HAP-1 (cell line): ENCODE data around the gene CCT8.
A peak's percentile ranks its signal among the peaks of the same experiment; 100 is the strongest.
"Not testable (repeated sequence)": the region's sequence is repeated elsewhere in the genome, so short reads cannot be mapped to it uniquely, and the experiment has no call there.

Source experiments
- DNase-seq, 2 experiments: peaks; one replicate each; pipeline ENCODE4 v3.0.0-alpha.2; 2016 to 2020; ENCODE audit warnings: low spot score in 2 of 2
- H3K27me3 ChIP-seq: fragments of 250-450 bp; sonication (Bioruptor Pico); 2 replicates; pipeline ENCODE4 v1.5.1; 2020; ENCODE audit warnings: low read depth, mild to moderate bottlenecking, moderate library complexity
- H3K36me3 ChIP-seq: fragments of 250-450 bp; sonication (Bioruptor Pico); replicated peaks from 2 replicates; pipeline ENCODE4 v1.5.1; 2020; ENCODE audit warnings: mild to moderate bottlenecking
- H3K4me1 ChIP-seq: fragments of 250-450 bp; sonication (Bioruptor Pico); 2 replicates; pipeline ENCODE4 v1.5.1; 2020; ENCODE audit warnings: mild to moderate bottlenecking
- H3K4me3 ChIP-seq: fragments of 250-450 bp; sonication (Bioruptor Pico); 2 replicates; pipeline ENCODE4 v1.5.1; 2020; ENCODE audit warnings: mild to moderate bottlenecking, moderate library complexity
- H3K9me3 ChIP-seq: fragments of 250-450 bp; sonication (Bioruptor Pico); 2 replicates; pipeline ENCODE4 v1.5.1; 2020; ENCODE audit warnings: mild to moderate bottlenecking, moderate library complexity
- in situ Hi-C: fragments of 300-500 bp; cut with MboI; formaldehyde crosslinking; loops from 3 replicates; pipeline ENCODE4 v1.14.3; 2020; ENCODE audit warnings: low sequenced_read_pairs, inconsistent platforms, mixed read lengths

Gene CCT8

DNA sequence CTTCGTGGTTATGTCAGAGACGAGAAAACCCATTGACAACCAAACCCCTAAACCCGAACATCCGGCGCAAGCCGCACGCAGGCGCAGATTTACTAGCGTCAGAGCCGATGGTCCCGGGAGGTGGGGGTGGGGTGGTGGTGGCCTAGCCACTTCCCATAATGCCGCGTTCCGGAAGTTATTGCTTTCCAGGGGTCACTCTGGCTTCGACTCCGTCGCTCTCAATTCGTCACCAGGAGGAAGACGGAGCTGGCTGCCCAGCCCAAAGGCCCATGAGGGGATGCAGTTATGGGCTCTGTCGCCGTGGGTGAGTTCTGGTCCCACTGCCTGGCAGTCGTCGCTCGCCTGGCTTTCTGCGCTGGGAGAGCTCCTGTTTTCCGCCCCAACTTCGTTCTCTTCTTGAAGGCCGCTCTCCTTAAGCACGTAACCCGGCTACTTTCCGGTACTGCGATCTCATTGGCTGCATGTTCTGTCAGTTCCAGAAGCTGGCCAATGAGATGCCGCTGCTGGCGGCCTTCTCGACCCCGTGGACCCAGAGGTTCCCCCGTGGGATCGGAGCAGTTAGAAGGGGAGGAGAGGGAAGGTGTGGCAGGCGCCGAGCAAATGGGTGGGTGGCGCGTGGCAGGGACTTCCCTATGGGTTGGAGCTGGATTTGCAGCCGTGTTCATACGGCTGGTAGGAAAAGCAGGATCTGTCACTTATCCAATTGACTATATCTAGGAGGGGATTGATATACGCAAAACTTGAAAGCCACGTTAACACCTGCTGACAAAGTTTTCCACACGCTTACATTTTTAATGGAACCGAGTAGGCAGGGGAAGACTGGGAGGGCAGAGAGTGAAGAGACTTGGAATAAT is 48.7 kb downstream of the CCT8 start, which contains the start of gene USP16:
Gene USP16 (plus strand): TSS at position 195 of the 854 bp plus-strand sequence. CDS start 3,246 bp downstream, outside the sequence.
- Histone ChIP-seq H3K36me3 (peaks cover 7% of the 10 kb centered on the region), H3K27me3 (no peaks in the 10 kb centered on the region), H3K9me3 (no peaks in the 10 kb centered on the region), H3K4me3 (peak within 1 kb of the TSS; percentile 97), H3K4me1 (peaks cover 16% of the 10 kb centered on the region)
- in situ Hi-C loops = no loop called here
- peak; percentile 88 to 95 for DNase-seq

DNA sequence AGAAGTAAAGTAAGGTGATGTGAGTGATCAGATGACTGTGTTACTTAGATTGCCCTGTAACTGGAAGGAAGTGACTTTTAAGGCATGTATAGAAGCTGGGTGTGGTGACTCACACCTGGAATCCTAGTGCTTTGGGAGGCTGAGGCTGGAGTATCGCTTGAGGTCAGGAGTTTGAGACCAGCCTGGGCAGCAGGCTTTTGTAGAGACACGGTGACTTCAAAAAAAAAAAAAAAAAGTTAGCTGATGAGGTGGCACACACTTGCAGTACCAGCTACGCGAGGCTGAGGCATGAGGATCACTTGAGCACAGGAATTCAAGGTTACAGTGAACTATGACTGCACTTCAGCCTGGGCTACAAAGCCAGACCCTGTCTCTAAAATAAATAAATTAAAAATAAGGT is 51.3 kb downstream of the CCT8 start:
- no peaks in the 10 kb centered on the region for H3K9me3 ChIP-seq
- H3K27me3 ChIP-seq = no peaks in the 10 kb centered on the region
- in situ Hi-C loops = no loop called here
- H3K4me1 ChIP-seq = peaks cover 15% of the 10 kb centered on the region
- H3K4me3 ChIP-seq = no peak overlapping the region
- DNase-seq = no peak
- no peaks in the 10 kb centered on the region for H3K36me3 ChIP-seq

DNA sequence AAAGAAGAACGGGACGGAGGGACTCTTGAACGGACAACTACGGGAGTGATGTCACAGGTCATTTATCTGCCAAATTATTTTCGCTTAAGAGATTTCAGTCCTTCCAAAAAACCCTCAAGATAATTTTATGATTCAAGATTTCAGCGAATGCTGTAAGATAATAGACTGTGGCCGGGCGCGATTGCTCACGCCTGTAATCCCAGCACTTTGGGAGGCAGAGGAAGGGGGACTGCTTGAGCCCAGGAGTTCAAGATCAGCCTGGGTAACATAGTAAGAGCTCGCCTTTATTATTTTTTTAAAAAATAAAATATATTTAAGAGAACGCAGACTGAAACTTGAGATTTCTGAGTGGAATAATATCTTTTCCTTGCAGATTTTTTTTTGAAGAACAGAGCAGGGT is 54.9 kb downstream of the CCT8 start:
- H3K27me3 ChIP-seq = no peaks in the 10 kb centered on the region
- in situ Hi-C loops = no loop called here
- DNase-seq = no peak
- H3K9me3 ChIP-seq = no peaks in the 10 kb centered on the region
- H3K4me1 ChIP-seq = peaks cover 4% of the 10 kb centered on the region
- H3K4me3 ChIP-seq = peak overlapping the region; percentile 82
- H3K36me3 ChIP-seq = no peaks in the 10 kb centered on the region

- no peak for DNase-seq
- Histone ChIP-seq H3K27me3 (no peaks in the 10 kb centered on the region), H3K4me1 (peaks cover 4% of the 10 kb centered on the region), H3K4me3 (peak overlapping the region; percentile 82), H3K36me3 (no peaks in the 10 kb centered on the region), H3K9me3 (no peaks in the 10 kb centered on the region)
- in situ Hi-C loops = no loop called here
These were observed 55.7 kb downstream of the CCT8 start for GRCh38 chr21:29017639-29018237.

DNA sequence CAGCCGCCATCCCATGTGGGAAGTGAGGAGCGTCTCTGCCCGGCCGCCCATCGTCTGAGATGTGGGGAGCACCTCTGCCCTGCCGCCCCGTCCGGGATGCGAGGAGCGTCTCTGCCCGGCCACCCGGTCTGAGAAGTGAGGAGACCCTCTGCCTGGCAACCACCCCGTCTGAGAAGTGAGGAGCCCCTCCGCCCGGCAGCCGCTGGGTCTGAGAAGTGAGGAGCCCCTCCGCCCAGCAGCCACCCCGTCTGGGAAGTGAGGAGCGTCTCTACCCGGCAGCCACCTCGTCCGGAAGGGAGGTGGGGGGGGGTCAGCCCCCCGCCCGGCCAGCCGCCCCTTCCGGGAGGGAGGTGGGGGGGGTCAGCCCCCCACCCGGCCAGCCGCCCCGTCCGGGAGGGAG is 62.2 kb downstream of the CCT8 start:
- peaks cover 26% of the 10 kb centered on the region for H3K36me3 ChIP-seq
- in situ Hi-C loops, H3K4me1 ChIP-seq, H3K4me3 ChIP-seq, H3K27me3 ChIP-seq, DNase-seq, H3K9me3 ChIP-seq: not testable (repeated sequence)

DNA sequence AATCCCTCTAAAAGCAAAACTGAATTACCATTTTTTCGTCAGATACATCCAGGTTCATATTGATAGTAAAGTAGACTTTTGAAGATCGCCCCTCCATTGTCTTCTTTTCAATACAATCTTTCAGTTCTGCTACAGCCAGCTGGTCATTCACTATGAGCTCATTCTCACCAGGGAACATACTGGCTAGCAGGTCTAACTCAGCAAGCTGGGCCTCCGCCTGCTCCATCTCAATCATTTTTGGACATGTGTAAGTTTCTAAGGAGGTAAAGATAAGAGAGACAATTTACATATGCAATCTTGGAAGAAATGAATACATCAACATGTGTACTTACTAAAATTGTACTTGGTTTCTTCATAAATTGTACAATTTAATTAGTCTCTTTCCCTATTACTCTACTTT is 65.1 kb downstream of the CCT8 start:
- H3K9me3 ChIP-seq = no peaks in the 10 kb centered on the region
- no peaks in the 10 kb centered on the region for H3K27me3 ChIP-seq
- H3K36me3 ChIP-seq = peaks cover 26% of the 10 kb centered on the region
- in situ Hi-C loops = no loop called here
- no peaks in the 10 kb centered on the region for H3K4me1 ChIP-seq
- no peak overlapping the region for H3K4me3 ChIP-seq
- no peak for DNase-seq

DNA sequence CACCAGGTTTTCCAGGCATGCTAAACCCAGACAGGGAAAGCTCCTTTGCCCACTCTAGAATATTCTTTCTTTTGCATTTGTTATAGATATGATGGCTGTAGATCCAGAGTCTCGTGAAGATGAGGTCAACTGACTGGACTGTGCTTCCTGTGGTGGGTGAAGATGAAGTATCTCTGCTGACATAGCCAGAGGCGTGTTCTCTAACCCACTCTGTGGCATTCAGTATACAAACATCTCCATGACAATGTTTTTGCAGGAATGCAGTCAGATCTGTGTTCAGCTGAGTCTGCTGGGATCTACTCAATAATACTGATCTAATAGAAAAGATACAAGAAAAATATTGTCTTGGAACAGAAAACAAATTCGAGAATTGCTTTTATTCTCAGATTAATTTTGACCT is 65.6 kb downstream of the CCT8 start:
- H3K4me1 ChIP-seq = no peaks in the 10 kb centered on the region; the same call in 1 of the 2 replicates
- no peaks in the 10 kb centered on the region for H3K27me3 ChIP-seq
- in situ Hi-C loops = no loop called here
- no peak for DNase-seq
- no peak overlapping the region for H3K4me3 ChIP-seq
- H3K36me3 ChIP-seq = peaks cover 26% of the 10 kb centered on the region
- no peaks in the 10 kb centered on the region for H3K9me3 ChIP-seq

DNA sequence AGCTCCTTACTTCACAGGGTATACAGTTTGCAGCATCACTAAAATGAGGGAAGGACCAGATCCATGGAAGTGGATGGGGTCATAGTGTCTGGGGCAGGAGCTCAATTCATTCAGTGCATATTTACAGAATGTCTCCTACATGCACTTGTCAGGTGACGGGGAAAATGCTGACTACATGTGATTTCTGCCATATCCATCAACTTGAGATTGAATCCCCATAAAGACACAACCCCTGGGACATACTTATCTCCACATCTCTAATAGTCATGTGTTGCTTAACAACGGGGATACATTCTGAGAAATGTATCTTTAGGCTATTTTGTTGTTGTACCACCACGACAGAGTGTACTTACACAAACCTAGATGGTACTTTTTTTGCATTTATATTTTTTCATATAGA is 66.3 kb downstream of the CCT8 start:
- peaks cover 3% of the 10 kb centered on the region for H3K4me1 ChIP-seq

More for the DNA sequence above, 66.3 kb downstream of the CCT8 start:
- Histone ChIP-seq H3K9me3 (no peaks in the 10 kb centered on the region), H3K36me3 (peaks cover 26% of the 10 kb centered on the region), H3K4me3 (no peak overlapping the region), H3K27me3 (no peaks in the 10 kb centered on the region)
- no peak for DNase-seq
- in situ Hi-C loops = no loop called here
